Fibroblast of skin of left quadriceps (primary cell): ENCODE measurements around the gene SLC25A21.

ENCODE experiments used
- DNase-seq, 2 experiments: peaks; one replicate each; pipeline ENCODE4 v3.0.0-alpha.2; 2013; ENCODE audit warnings: low read depth in 2 of 2

SLC25A21 gene

GRCh38 chr14:37046815-37047214, 125.6 kb downstream of the SLC25A21 start:
- no peak for DNase-seq

- DNase-seq = no peak
These were observed 126.9 kb downstream of the SLC25A21 start for GRCh38 chr14:37045340-37046061.

- no peak for DNase-seq
These were observed 134.6 kb downstream of the SLC25A21 start for GRCh38 chr14:37037636-37038387.

GRCh38 chr14:37036669-37037341, 135.6 kb downstream of the SLC25A21 start:
- DNase-seq = no peak

- no peak for DNase-seq
These were observed 137.0 kb downstream of the SLC25A21 start for GRCh38 chr14:37035401-37035800.

GRCh38 chr14:37034410-37035285, 137.8 kb downstream of the SLC25A21 start:
- DNase-seq = peak; percentile 27

GRCh38 chr14:37032863-37033262, 139.5 kb downstream of the SLC25A21 start:
- no peak for DNase-seq

- peak; percentile 40 to 41 for DNase-seq
These were observed 145.1 kb downstream of the SLC25A21 start for GRCh38 chr14:37027188-37027824.

- no peak for DNase-seq
These were observed 148.4 kb downstream of the SLC25A21 start for GRCh38 chr14:37023875-37024565.

- DNase-seq = no peak
These were observed 151.0 kb downstream of the SLC25A21 start for GRCh38 chr14:37021390-37021789.

GRCh38 chr14:37019488-37019887, 152.9 kb downstream of the SLC25A21 start:
- no peak for DNase-seq

GRCh38 chr14:37018571-37019240, 153.7 kb downstream of the SLC25A21 start:
- DNase-seq = no peak

GRCh38 chr14:37013078-37013477, 159.3 kb downstream of the SLC25A21 start:
- DNase-seq = no peak

GRCh38 chr14:36998686-36999085, 173.7 kb downstream of the SLC25A21 start:
- DNase-seq = no peak

- no peak for DNase-seq
These were observed 174.6 kb downstream of the SLC25A21 start for GRCh38 chr14:36997843-36998242.

GRCh38 chr14:36996857-36997590, 175.4 kb downstream of the SLC25A21 start:
- DNase-seq = no peak

GRCh38 chr14:36996133-36996856, 176.1 kb downstream of the SLC25A21 start:
- DNase-seq = no peak

- no peak for DNase-seq
These were observed 182.6 kb downstream of the SLC25A21 start for GRCh38 chr14:36989806-36990205.

- no peak for DNase-seq
These were observed 183.4 kb downstream of the SLC25A21 start for GRCh38 chr14:36988989-36989388.
